HepG2 (cell line): ENCODE data around the gene NARF. TPM values are rescaled to one million over a fixed set of nuclear protein-coding genes. Genes with fewer than 3 reads are reported as not detected.

ENCODE experiments used
- CENPX ChIP-seq: sonication (generic); formaldehyde crosslinking; IDR thresholded peaks from 2 replicates; pipeline ENCODE4 v1.9.0; 2021; ENCODE audit warnings: mild to moderate bottlenecking, missing genetic modification reagents, moderate library complexity
- HNRNPH1 ChIP-seq: fragments of 200-400 bp; formaldehyde crosslinking; optimal IDR thresholded peaks from 2 replicates; pipeline ENCODE3; 2017; ENCODE audit warnings: mild to moderate bottlenecking, low read depth, low read length
- MIER3 ChIP-seq: IDR thresholded peaks from 2 replicates; pipeline ENCODE4 v1.6.1; 2016; ENCODE audit warnings: missing compliant biosample characterization, borderline replicate concordance
- MYNN ChIP-seq: sonication (generic); formaldehyde crosslinking; IDR thresholded peaks from 2 replicates; pipeline ENCODE4 v1.4.0; 2020; ENCODE audit warnings: mild to moderate bottlenecking, low read depth, missing genetic modification reagents
- PHF21A ChIP-seq: sonication (generic); formaldehyde crosslinking; IDR thresholded peaks from 2 replicates; pipeline ENCODE4 v1.5.0; 2020; ENCODE audit warnings: mild to moderate bottlenecking, missing genetic modification reagents
- RBFOX2 ChIP-seq: fragments of 200-400 bp; formaldehyde crosslinking; IDR thresholded peaks from 2 replicates; pipeline ENCODE4 v1.6.1; 2017; ENCODE audit warnings: low read depth, mild to moderate bottlenecking, low read length
- SMC3 ChIP-seq: IDR thresholded peaks from 2 replicates; pipeline ENCODE4 v1.6.1; 2011; ENCODE audit warnings: low read length, improper control_type of control experiment
- SOX13 ChIP-seq, 3 experiments: fragments of 450-650 bp in 1 of 3; sonication (generic) in 1 of 3; formaldehyde crosslinking in 1 of 3; IDR thresholded peaks in 2 of 3; conservative IDR thresholded peaks in 1 of 3; 2 replicates each; pipeline versions ENCODE4 v1.5.0 to v1.6.1; 2016 to 2020; ENCODE audit warnings: antibody characterized with exemption in 1 of 3, mild to moderate bottlenecking in 1 of 3, missing compliant biosample characterization in 1 of 3, missing genetic modification reagents in 1 of 3, moderate library complexity in 1 of 3
- SSRP1 ChIP-seq: IDR thresholded peaks from 2 replicates; pipeline ENCODE4 v1.6.1; 2016; ENCODE audit warnings: control low read depth
- TBX3 ChIP-seq: fragments of 450-650 bp; IDR thresholded peaks from 2 replicates; pipeline ENCODE4 v1.6.1; 2017; ENCODE audit warnings: antibody characterized with exemption, mild to moderate bottlenecking, inconsistent platforms, borderline replicate concordance
- WIZ ChIP-seq: sonication (generic); formaldehyde crosslinking; IDR thresholded peaks from 2 replicates; pipeline ENCODE4 v1.5.1; 2020; ENCODE audit warnings: mild to moderate bottlenecking, missing genetic modification reagents
- XRCC5 ChIP-seq: fragments of 200-400 bp; formaldehyde crosslinking; optimal IDR thresholded peaks from 2 replicates; pipeline ENCODE3; 2017; ENCODE audit warnings: mild to moderate bottlenecking, low read length
- ZNF225 ChIP-seq: sonication (generic); formaldehyde crosslinking; IDR thresholded peaks from 2 replicates; pipeline ENCODE4 v1.4.0; 2020; ENCODE audit warnings: mild to moderate bottlenecking, missing genetic modification reagents
- ZNF350 ChIP-seq: sonication (generic); formaldehyde crosslinking; IDR thresholded peaks from 2 replicates; pipeline ENCODE4 v1.4.0; 2020; ENCODE audit warnings: mild to moderate bottlenecking, low read depth, missing genetic modification reagents, borderline replicate concordance
- ZNF691 ChIP-seq: sonication (generic); formaldehyde crosslinking; IDR thresholded peaks from 2 replicates; pipeline ENCODE4 v1.4.0; 2020; ENCODE audit warnings: missing genetic modification reagents, low read depth, mild to moderate bottlenecking, borderline replicate concordance
- ZNF709 ChIP-seq: sonication (generic); formaldehyde crosslinking; IDR thresholded peaks from 2 replicates; pipeline ENCODE4 v1.5.0; 2020; ENCODE audit warnings: mild to moderate bottlenecking, missing genetic modification reagents
- ZNF737 ChIP-seq: sonication (generic); formaldehyde crosslinking; IDR thresholded peaks from 2 replicates; pipeline ENCODE4 v1.5.0; 2020; ENCODE audit warnings: missing genetic modification reagents, mild to moderate bottlenecking, borderline replicate concordance
- ZNF747 ChIP-seq: sonication (generic); formaldehyde crosslinking; IDR thresholded peaks from 2 replicates; pipeline ENCODE4 v1.8.1; 2023; ENCODE audit warnings: missing genetic modification reagents, mild to moderate bottlenecking, borderline replicate concordance
- ZNF782 ChIP-seq: sonication (generic); formaldehyde crosslinking; IDR thresholded peaks from 2 replicates; pipeline ENCODE4 v1.4.0; 2020; ENCODE audit warnings: missing genetic modification reagents, mild to moderate bottlenecking, borderline replicate concordance
- polyA plus RNA-seq, 8 experiments: library from polyadenylated mRNA; depleted of rRNA in 3 of 8; stranded (reverse) in 7 of 8; unstranded in 1 of 8; fragments of >200 nt; fragmentation: Illumina TruSeq in 4 of 8; extraction: Trizol in 4 of 8; gene quantifications; 2 replicates each; pipeline versions ENCODE4 v1.2.1 to v1.2.3, GENCODE V29; 2011 to 2016; ENCODE audit warnings: low read depth in 4 of 8, missing spikeins in 1 of 8, mixed read lengths in 1 of 8; ENCODE audit not compliant: insufficient read depth in 1 of 8
- total RNA-seq, 5 experiments: library from RNA; depleted of rRNA; stranded (reverse); fragments of >200 nt; fragmentation: Illumina TruSeq; extraction: Trizol; gene quantifications; 2 replicates each; pipeline ENCODE4 v1.2.3, GENCODE V29; 2016; ENCODE audit warnings: low read depth in 1 of 5
- TF ChIP-seq, protein P1 (sequence below): sonication (generic); formaldehyde crosslinking; IDR thresholded peaks from 2 replicates; pipeline ENCODE4 v1.5.1; 2020; ENCODE audit warnings: mild to moderate bottlenecking, missing genetic modification reagents, moderate library complexity
- TF ChIP-seq, protein P2 (sequence below): sonication (generic); formaldehyde crosslinking; IDR thresholded peaks from 2 replicates; pipeline ENCODE4 v1.5.0; 2020; ENCODE audit warnings: mild to moderate bottlenecking, missing genetic modification reagents
- TF ChIP-seq, protein P3 (sequence below): sonication (generic); formaldehyde crosslinking; IDR thresholded peaks from 2 replicates; pipeline ENCODE4 v1.5.0; 2020; ENCODE audit warnings: mild to moderate bottlenecking, missing genetic modification reagents

The NARF gene
- total and polyA plus RNA-seq, 2 of the 13 experiments (the other 11 are each of a cell fraction or from before 2014, with no cell fraction given) = 61.1 to 144 TPM

- TF ChIP-seq XRCC5 (peak; percentile 12), MIER3 (CRISPR knock-in tag) (peak; percentile 36; the same call in 1 of the 2 replicates), SOX13 (IDR thresholded peaks at IDR 0.05) (no peak), SOX13 (CRISPR knock-in tag; conservative IDR thresholded peaks at IDR 0.05 in 1 of 2, IDR thresholded peaks at IDR 0.05 in 1 of 2) (peak; percentile 5 to 77; a peak in 3 of 4 replicates), PHF21A (CRISPR knock-in tag) (peak; percentile 89), RBFOX2 (peak; percentile 100), TBX3 (peak; percentile 59; the same call in 1 of the 2 replicates), ZNF225 (no peak), ZNF737 (CRISPR knock-in tag) (no peak), ZNF782 (CRISPR knock-in tag) (peak; percentile 95; the same call in 1 of the 2 replicates), ZNF350 (CRISPR knock-in tag) (0 out of 2 replicates have a peak, but pooled peaks have one; percentile 84), ZNF747 (peak; percentile 91), HNRNPH1 (no peak), MYNN (CRISPR knock-in tag) (peak; percentile 74), ZNF709 (CRISPR knock-in tag) (peak; percentile 97; the same call in 1 of the 2 replicates), ZNF691 (CRISPR knock-in tag) (peak; percentile 98), SMC3 (no peak), WIZ (CRISPR knock-in tag) (peak; percentile 36; the same call in 1 of the 2 replicates), CENPX (no peak), SSRP1 (CRISPR knock-in tag) (no peak)
- TF ChIP-seq, protein P1, sequence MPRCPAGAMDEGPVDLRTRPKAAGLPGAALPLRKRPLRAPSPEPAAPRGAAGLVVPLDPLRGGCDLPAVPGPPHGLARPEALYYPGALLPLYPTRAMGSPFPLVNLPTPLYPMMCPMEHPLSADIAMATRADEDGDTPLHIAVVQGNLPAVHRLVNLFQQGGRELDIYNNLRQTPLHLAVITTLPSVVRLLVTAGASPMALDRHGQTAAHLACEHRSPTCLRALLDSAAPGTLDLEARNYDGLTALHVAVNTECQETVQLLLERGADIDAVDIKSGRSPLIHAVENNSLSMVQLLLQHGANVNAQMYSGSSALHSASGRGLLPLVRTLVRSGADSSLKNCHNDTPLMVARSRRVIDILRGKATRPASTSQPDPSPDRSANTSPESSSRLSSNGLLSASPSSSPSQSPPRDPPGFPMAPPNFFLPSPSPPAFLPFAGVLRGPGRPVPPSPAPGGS (CRISPR knock-in tag) = peak; percentile 69; the same call in 1 of the 2 replicates
- TF ChIP-seq, protein P2, sequence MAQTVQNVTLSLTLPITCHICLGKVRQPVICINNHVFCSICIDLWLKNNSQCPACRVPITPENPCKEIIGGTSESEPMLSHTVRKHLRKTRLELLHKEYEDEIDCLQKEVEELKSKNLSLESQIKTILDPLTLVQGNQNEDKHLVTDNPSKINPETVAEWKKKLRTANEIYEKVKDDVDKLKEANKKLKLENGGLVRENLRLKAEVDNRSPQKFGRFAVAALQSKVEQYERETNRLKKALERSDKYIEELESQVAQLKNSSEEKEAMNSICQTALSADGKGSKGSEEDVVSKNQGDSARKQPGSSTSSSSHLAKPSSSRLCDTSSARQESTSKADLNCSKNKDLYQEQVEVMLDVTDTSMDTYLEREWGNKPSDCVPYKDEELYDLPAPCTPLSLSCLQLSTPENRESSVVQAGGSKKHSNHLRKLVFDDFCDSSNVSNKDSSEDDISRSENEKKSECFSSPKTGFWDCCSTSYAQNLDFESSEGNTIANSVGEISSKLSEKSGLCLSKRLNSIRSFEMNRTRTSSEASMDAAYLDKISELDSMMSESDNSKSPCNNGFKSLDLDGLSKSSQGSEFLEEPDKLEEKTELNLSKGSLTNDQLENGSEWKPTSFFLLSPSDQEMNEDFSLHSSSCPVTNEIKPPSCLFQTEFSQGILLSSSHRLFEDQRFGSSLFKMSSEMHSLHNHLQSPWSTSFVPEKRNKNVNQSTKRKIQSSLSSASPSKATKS (CRISPR knock-in tag) = no peak
- TF ChIP-seq, protein P3, sequence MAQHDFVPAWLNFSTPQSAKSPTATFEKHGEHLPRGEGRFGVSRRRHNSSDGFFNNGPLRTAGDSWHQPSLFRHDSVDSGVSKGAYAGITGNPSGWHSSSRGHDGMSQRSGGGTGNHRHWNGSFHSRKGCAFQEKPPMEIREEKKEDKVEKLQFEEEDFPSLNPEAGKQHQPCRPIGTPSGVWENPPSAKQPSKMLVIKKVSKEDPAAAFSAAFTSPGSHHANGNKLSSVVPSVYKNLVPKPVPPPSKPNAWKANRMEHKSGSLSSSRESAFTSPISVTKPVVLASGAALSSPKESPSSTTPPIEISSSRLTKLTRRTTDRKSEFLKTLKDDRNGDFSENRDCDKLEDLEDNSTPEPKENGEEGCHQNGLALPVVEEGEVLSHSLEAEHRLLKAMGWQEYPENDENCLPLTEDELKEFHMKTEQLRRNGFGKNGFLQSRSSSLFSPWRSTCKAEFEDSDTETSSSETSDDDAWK (CRISPR knock-in tag) = no peak
These were observed at the start of gene NARF (continued) for GRCh38 chr17:82458179-82458884.
